ENCODE measurements around the gene CACNB1. TPM values are rescaled to one million over a fixed set of nuclear protein-coding genes. Genes with fewer than 3 reads are reported as not detected.
A peak's percentile ranks its signal among the peaks of the same experiment; 100 is the strongest.

The CACNB1 gene
- total and polyA plus RNA-seq, 2 donors (not counting 1 experiment from before 2014, with no cell fraction given): 3.8 to 12.4 TPM

DNA sequence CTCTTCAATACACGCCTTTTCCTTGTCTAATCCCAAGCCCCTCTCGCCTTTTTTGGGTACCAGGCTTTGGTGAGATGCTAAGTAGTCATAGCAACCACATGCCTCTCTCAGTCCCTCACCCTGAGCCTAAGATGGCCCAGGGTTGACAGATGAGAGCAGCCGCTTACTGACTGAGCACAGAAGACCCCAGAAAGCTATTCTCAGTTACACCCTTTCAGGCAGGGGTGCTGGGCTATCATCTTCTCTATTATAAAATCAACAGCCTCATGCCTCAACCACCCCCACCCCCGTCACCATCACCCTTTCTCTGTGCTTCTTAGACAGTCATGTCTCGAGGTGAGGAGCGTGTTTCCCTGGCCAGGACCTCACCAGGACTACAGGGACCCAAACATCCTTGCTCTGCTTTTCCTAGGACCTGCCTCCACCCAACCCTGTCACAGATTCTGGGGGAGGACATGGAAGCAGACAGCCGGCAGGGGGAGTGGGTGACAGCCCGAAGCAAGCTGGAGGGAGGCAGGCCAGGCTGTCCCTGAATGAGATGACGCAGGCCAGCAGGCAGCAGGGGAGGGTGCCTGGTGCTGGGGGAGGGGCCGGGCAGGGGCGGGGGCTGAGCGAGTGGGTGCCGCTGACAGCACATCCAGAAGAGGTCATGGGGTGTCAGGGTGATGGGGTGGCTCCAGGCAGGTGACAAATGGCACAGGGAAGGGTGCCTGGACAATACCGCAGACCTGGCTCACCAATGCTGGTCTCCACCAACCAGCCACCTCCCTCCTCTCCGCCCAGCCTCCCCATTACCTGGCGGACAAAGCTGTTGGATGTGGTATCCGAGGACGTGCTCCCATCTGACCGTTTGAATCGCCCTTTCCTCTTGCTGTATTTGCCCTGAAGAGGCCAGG lies 3.1 kb downstream of the CACNB1 start:
- TF ChIP-seq, protein P1, sequence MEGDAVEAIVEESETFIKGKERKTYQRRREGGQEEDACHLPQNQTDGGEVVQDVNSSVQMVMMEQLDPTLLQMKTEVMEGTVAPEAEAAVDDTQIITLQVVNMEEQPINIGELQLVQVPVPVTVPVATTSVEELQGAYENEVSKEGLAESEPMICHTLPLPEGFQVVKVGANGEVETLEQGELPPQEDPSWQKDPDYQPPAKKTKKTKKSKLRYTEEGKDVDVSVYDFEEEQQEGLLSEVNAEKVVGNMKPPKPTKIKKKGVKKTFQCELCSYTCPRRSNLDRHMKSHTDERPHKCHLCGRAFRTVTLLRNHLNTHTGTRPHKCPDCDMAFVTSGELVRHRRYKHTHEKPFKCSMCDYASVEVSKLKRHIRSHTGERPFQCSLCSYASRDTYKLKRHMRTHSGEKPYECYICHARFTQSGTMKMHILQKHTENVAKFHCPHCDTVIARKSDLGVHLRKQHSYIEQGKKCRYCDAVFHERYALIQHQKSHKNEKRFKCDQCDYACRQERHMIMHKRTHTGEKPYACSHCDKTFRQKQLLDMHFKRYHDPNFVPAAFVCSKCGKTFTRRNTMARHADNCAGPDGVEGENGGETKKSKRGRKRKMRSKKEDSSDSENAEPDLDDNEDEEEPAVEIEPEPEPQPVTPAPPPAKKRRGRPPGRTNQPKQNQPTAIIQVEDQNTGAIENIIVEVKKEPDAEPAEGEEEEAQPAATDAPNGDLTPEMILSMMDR (IDR thresholded peaks at IDR 0.05): no peak
- no peak for TF ChIP-seq EZH2 (IDR thresholded peaks at IDR 0.05; ENCODE audit: borderline replicate concordance, insufficient read depth, low read depth, low read length, poor library complexity, severe bottlenecking)
- H3K27me3 Mint-ChIP-seq: no peaks in the 10 kb centered on the region
- H3K4me3 Mint-ChIP-seq: peak overlapping the region; percentile 13
- H3K9me3 Mint-ChIP-seq (ENCODE audit: insufficient read depth): no peaks in the 10 kb centered on the region
- H3K4me1 ChIP-seq (ENCODE audit: control insufficient read depth in 2 of 2, insufficient read depth in 2 of 2, low read length in 2 of 2): peaks cover 22 to 37% of the 10 kb centered on the region in 2 donors
- intact Hi-C loops (cut with micrococcal nuclease): no loop called here
- H2AFZ ChIP-seq (ENCODE audit: insufficient read depth, low read depth, low read length, poor library complexity, severe bottlenecking): no peak overlapping the region
- 90% methylated on average over 14 of the region's 20 CpGs for WGBS (ENCODE audit: insufficient coverage)
- ChIA-PET POLR2A (interaction anchor here (1.1 kb wide), 1 partner anchor 12 kb away, joined by 3 read pairs; no protein-coding TSS in a partner anchor), CTCF (interaction anchor here (1.0 kb wide), 1 partner anchor 50 kb away, joined by 3 read pairs; no protein-coding TSS in a partner anchor)
- DNase-seq (no peak), ATAC-seq (ENCODE audit: low read depth) (no peak)
- no peak overlapping the region for H3K27ac ChIP-seq (ENCODE audit: low read length in 2 of 2)
- H3K27me3 ChIP-seq (replicated peaks in 1 of 4; ENCODE audit: control extremely low read depth in 1 of 4, control insufficient read depth in 3 of 4, insufficient read depth in 4 of 4, low read length in 3 of 4): no peaks in the 10 kb centered on the region
- no peak overlapping the region for H3K4me2 ChIP-seq (replicated peaks; ENCODE audit: low read depth, low read length, poor library complexity, severe bottlenecking)
- H3K9ac ChIP-seq (ENCODE audit: low read length): no peak overlapping the region
- H4K20me1 ChIP-seq (ENCODE audit: control insufficient read depth, insufficient read depth, low read length, poor library complexity, severe bottlenecking): peaks cover 7% of the 10 kb centered on the region
- H3K27ac Mint-ChIP-seq: no peak overlapping the region
- no peak overlapping the region for H3K4me3 ChIP-seq (ENCODE audit: control extremely low read depth in 1 of 5, extremely low read depth in 1 of 5, insufficient read depth in 1 of 5, low read depth in 2 of 5, low read length in 4 of 5)
- no peaks in the 10 kb centered on the region for H3K9me3 ChIP-seq (ENCODE audit: control extremely low read depth in 1 of 3, control insufficient read depth in 2 of 3, insufficient read depth in 1 of 3, low read length in 2 of 3)
- H3K4me1 Mint-ChIP-seq: peaks cover 26% of the 10 kb centered on the region
- H3K79me2 ChIP-seq (ENCODE audit: control insufficient read depth, insufficient read depth, low read length): no peaks in the 10 kb centered on the region
- no peaks in the 10 kb centered on the region for H3K36me3 ChIP-seq (replicated peaks in 1 of 2; ENCODE audit: control extremely low read depth in 1 of 2, control insufficient read depth in 1 of 2, extremely low read depth in 1 of 2, insufficient read depth in 2 of 2, low read length in 1 of 2)

DNA sequence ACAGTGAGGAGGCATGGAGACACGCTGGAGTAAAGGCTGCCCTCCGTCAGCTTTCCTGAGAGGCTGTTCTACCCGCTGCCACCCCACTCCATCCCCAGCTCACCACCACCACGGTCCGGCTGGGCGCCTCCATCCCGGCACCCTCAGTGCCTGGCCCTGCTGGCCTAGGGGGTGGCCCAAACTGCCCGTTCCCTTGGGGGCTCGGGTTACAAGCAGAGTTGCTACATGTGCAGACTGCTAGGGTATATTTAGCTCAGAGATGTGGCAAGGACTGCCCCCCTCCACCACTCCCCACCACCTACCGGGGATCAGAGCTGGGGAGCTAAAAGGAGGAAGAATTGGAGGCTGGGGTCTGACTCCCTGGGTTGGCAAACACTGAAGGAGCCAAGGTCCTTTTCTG lies 4.1 kb downstream of the CACNB1 start:
- Mint-ChIP-seq H3K9me3 (ENCODE audit: insufficient read depth) (no peaks in the 10 kb centered on the region), H3K4me3 (no peak overlapping the region), H3K27ac (no peak overlapping the region), H3K4me1 (peaks cover 18% of the 10 kb centered on the region), H3K27me3 (no peaks in the 10 kb centered on the region)
- Histone ChIP-seq H4K20me1 (ENCODE audit: control insufficient read depth, insufficient read depth, low read length, poor library complexity, severe bottlenecking) (peaks cover 7% of the 10 kb centered on the region), H3K27me3 (replicated peaks in 1 of 4; ENCODE audit: control extremely low read depth in 1 of 4, control insufficient read depth in 3 of 4, insufficient read depth in 4 of 4, low read length in 3 of 4) (no peaks in the 10 kb centered on the region), H3K79me2 (ENCODE audit: control insufficient read depth, insufficient read depth, low read length) (no peaks in the 10 kb centered on the region), H3K9me3 (ENCODE audit: control extremely low read depth in 1 of 3, control insufficient read depth in 2 of 3, insufficient read depth in 1 of 3, low read length in 2 of 3) (no peaks in the 10 kb centered on the region), H3K4me1 (ENCODE audit: control insufficient read depth in 2 of 2, insufficient read depth in 2 of 2, low read length in 2 of 2) (peaks cover 16 to 27% of the 10 kb centered on the region in 2 donors), H3K4me3 (ENCODE audit: control extremely low read depth in 1 of 5, extremely low read depth in 1 of 5, insufficient read depth in 1 of 5, low read depth in 2 of 5, low read length in 4 of 5) (no peak overlapping the region), H3K36me3 (replicated peaks in 1 of 2; ENCODE audit: control extremely low read depth in 1 of 2, control insufficient read depth in 1 of 2, extremely low read depth in 1 of 2, insufficient read depth in 2 of 2, low read length in 1 of 2) (no peaks in the 10 kb centered on the region), H3K9ac (ENCODE audit: low read length) (no peak overlapping the region), H2AFZ (ENCODE audit: insufficient read depth, low read depth, low read length, poor library complexity, severe bottlenecking) (no peak overlapping the region), H3K4me2 (replicated peaks; ENCODE audit: low read depth, low read length, poor library complexity, severe bottlenecking) (no peak overlapping the region), H3K27ac (ENCODE audit: low read length in 2 of 2) (no peak overlapping the region)
- CTCF ChIA-PET: no interaction called here
- DNase-seq: no peak
- no peak for ATAC-seq (ENCODE audit: low read depth)
- TF ChIP-seq, protein P1 (IDR thresholded peaks at IDR 0.05): no peak
- POLR2A ChIA-PET: interaction anchor here (0.7 kb wide), 1 partner anchor 178 kb away, joined by 3 read pairs; no protein-coding TSS in a partner anchor
- intact Hi-C loops (cut with micrococcal nuclease): no loop called here
- WGBS (ENCODE audit: insufficient coverage): 100% methylated on average over 5 of the region's 10 CpGs

Data from B cell (primary cell).